Fibroblast of pulmonary artery (primary cell): ENCODE results near the gene ALDH8A1.

Experiments
- DNase-seq: peaks from one replicate; pipeline ENCODE4 v3.0.0-alpha.2; 2010; ENCODE audit warnings: low read depth
- H3K4me3 ChIP-seq: replicated peaks from 2 replicates; pipeline ENCODE4 v1.5.1; 2011; ENCODE audit warnings: low read depth, mild to moderate bottlenecking, control low read depth, low read length, moderate library complexity
- TF ChIP-seq, protein P1 (sequence below): IDR thresholded peaks from 2 replicates; pipeline ENCODE4 v1.5.1; 2011; ENCODE audit warnings: mild to moderate bottlenecking, control low read depth, low read length, inconsistent platforms; ENCODE audit errors: missing control alignments

The ALDH8A1 gene

GRCh38 chr6:134880487-134881190 is 69.3 kb downstream of the ALDH8A1 start:
- TF ChIP-seq, protein P1, sequence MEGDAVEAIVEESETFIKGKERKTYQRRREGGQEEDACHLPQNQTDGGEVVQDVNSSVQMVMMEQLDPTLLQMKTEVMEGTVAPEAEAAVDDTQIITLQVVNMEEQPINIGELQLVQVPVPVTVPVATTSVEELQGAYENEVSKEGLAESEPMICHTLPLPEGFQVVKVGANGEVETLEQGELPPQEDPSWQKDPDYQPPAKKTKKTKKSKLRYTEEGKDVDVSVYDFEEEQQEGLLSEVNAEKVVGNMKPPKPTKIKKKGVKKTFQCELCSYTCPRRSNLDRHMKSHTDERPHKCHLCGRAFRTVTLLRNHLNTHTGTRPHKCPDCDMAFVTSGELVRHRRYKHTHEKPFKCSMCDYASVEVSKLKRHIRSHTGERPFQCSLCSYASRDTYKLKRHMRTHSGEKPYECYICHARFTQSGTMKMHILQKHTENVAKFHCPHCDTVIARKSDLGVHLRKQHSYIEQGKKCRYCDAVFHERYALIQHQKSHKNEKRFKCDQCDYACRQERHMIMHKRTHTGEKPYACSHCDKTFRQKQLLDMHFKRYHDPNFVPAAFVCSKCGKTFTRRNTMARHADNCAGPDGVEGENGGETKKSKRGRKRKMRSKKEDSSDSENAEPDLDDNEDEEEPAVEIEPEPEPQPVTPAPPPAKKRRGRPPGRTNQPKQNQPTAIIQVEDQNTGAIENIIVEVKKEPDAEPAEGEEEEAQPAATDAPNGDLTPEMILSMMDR = no peak
- DNase-seq = no peak
- H3K4me3 ChIP-seq = no peak overlapping the region

- no peak for DNase-seq
- TF ChIP-seq, protein P1 = no peak
- H3K4me3 ChIP-seq = no peak overlapping the region
Observed at GRCh38 chr6:134878136-134878535, 71.8 kb downstream of the ALDH8A1 start.

GRCh38 chr6:134875367-134875766 is 74.5 kb downstream of the ALDH8A1 start:
- peak; percentile 60 for DNase-seq
- H3K4me3 ChIP-seq = no peak overlapping the region
- TF ChIP-seq, protein P1 = no peak

GRCh38 chr6:134873500-134874388 is 76.2 kb downstream of the ALDH8A1 start:
- no peak for DNase-seq
- no peak overlapping the region for H3K4me3 ChIP-seq

DNA sequence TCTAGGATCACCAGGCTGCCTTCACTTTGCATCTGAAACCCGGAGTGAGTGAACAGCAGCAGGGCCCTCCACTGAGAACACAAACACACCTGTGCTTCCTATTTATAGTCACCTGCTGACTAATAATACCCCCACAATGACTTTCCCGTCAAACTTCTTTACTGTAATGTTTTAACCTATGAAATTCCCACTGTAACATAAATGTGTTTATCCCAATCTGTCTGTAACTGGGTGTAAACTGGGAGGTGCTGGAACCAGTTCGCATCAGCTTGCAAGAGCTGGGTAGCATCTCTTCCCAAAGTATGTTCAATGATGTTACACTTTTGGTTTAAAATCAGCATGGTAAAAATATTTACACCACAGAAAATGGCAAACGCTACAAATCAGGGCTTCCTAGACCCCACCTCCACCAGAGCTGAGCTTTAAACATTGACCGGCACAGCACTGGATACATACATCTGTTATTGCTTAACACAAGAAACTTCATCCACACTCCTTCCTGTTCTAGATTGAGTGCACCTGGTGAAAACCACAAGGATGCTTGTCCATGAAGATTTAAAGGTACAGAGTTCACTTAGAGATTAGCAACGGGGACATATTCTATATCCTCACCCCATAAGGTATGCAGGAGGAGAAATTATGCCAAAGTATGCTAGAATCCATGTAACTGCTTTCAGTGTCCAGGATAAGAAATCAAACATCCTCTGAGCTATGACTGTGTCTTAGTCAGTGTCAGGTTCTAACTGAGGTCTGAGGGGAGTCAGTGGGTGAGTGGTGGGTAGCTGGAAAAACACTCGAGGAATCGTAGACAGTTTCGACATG is 79.0 kb downstream of the ALDH8A1 start:
- DNase-seq = peak; percentile 63
- H3K4me3 ChIP-seq = no peak overlapping the region
- TF ChIP-seq, protein P1 = no peak

More at GRCh38 chr6:134873500-134874388, 76.2 kb downstream of the ALDH8A1 start:
- TF ChIP-seq, protein P1 = no peak

GRCh38 chr6:134868812-134869211 is 81.1 kb downstream of the ALDH8A1 start:
- DNase-seq = no peak
- TF ChIP-seq, protein P1 = no peak
- no peak overlapping the region for H3K4me3 ChIP-seq
